ENCODE measurements around the gene PLA2G15.

The PLA2G15 gene

GRCh38 chr16:68230956-68231355, 14.2 kb upstream of the PLA2G15 start:
- TF ChIP-seq SIN3A (IDR thresholded peaks at IDR 0.05; ENCODE audit: borderline replicate concordance, insufficient read depth, low read length), result no peak
- TF ChIP-seq FOXP2 (optimal IDR thresholded peaks at IDR 0.05; ENCODE audit: borderline replicate concordance, extremely low read depth, extremely low read length, insufficient read depth), result no peak
- TF ChIP-seq REST (IDR thresholded peaks at IDR 0.05; ENCODE audit: insufficient read depth in 1 of 2, low read depth in 2 of 2, low read length in 2 of 2), result no peak
- no peak for TF ChIP-seq POLR2AphosphoS5 (IDR thresholded peaks at IDR 0.05; ENCODE audit: low read depth, low read length)
- TF ChIP-seq TAF1 (IDR thresholded peaks at IDR 0.05; ENCODE audit: borderline replicate concordance, insufficient read depth, low read length), result no peak

- TF ChIP-seq TAF1 (IDR thresholded peaks at IDR 0.05; ENCODE audit: borderline replicate concordance, insufficient read depth, low read length) (no peak), REST (IDR thresholded peaks at IDR 0.05; ENCODE audit: insufficient read depth in 1 of 2, low read depth in 2 of 2, low read length in 2 of 2) (no peak), SIN3A (IDR thresholded peaks at IDR 0.05; ENCODE audit: borderline replicate concordance, insufficient read depth, low read length) (no peak), POLR2AphosphoS5 (IDR thresholded peaks at IDR 0.05; ENCODE audit: low read depth, low read length) (no peak), FOXP2 (optimal IDR thresholded peaks at IDR 0.05; ENCODE audit: borderline replicate concordance, extremely low read depth, extremely low read length, insufficient read depth) (no peak)
These were observed 13.6 kb upstream of the PLA2G15 start for GRCh38 chr16:68231384-68232136.

DNA sequence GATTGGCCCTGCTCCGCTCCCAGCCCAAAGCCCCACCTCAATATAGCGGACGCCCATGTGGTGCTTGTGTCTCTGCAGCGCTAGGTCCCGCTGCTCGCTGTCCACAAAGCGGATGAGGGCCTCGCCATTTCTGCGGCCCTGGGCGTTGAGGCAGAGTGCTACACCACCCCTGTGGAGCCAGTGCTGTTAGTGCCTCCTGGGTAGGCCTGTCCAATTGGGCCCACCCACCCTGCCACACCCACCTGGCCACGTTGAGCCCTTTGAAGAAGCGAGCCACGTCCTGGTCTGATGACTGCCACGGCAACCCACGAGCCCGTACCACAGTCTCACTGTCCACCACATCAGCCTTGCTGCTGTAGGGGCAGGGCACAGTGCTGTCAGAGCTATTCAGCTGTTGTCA, 12.8 kb upstream of the PLA2G15 start:
- TF ChIP-seq REST (IDR thresholded peaks at IDR 0.05; ENCODE audit: insufficient read depth in 1 of 2, low read depth in 2 of 2, low read length in 2 of 2) (no peak), FOXP2 (optimal IDR thresholded peaks at IDR 0.05; ENCODE audit: borderline replicate concordance, extremely low read depth, extremely low read length, insufficient read depth) (no peak), SIN3A (IDR thresholded peaks at IDR 0.05; ENCODE audit: borderline replicate concordance, insufficient read depth, low read length) (no peak), TAF1 (IDR thresholded peaks at IDR 0.05; ENCODE audit: borderline replicate concordance, insufficient read depth, low read length) (no peak), POLR2AphosphoS5 (IDR thresholded peaks at IDR 0.05; ENCODE audit: low read depth, low read length) (no peak)

DNA sequence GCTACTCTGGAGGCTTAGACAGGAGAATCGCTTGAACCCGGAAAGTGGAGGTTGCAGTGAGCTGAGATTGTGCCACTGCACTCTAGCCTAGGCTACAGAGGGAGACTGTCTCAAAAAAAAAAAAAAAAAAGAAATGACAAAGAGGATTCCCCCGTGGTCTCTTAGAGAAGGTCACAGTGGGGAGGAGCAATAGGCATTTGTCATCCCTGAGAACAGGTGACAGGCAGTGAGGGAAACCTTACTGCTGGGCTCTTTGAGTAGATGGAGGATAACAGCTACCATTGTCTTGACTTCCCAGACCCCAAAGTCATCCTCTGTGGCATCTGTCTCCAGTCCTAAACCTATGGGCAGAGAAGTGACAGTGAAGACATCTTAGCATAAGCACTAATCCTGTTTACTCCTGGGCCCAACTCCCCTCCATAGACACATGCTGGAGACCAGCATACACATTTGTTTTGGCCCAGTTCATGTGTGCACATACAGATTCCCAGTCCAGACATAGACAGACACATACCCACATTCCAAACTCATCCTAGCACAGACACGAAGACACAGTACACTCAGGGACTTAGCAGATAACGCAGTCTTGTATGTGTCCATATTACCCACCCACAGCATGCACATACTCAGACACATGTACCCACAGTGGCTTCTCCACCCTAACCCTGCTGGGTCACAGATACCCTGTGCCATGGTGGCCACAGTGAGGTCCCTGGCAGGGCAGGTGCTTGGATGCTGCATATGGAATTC, 11.9 kb upstream of the PLA2G15 start:
- TF ChIP-seq POLR2AphosphoS5 (IDR thresholded peaks at IDR 0.05; ENCODE audit: low read depth, low read length) (no peak), FOXP2 (optimal IDR thresholded peaks at IDR 0.05; ENCODE audit: borderline replicate concordance, extremely low read depth, extremely low read length, insufficient read depth) (no peak)

DNA sequence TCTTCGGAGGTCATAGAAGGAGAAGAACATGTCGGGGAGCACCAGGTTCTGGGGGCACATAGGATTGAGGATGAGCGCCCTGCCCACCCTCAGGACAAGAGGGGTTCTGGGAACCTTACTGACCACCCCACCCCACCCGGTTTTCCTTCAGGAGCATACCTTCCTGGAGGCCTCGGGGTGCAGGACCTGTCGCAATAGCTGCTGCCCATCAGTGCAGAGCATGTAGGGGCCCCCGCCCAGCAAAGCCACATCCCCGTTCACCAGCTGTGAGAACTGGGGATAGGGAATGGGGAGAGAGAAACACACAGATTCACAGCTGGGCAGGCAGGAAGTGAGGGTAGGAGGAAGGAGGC, 11.4 kb upstream of the PLA2G15 start:
- TF ChIP-seq FOXP2 (optimal IDR thresholded peaks at IDR 0.05; ENCODE audit: borderline replicate concordance, extremely low read depth, extremely low read length, insufficient read depth) (no peak), REST (IDR thresholded peaks at IDR 0.05; ENCODE audit: insufficient read depth in 1 of 2, low read depth in 2 of 2, low read length in 2 of 2) (no peak), POLR2AphosphoS5 (IDR thresholded peaks at IDR 0.05; ENCODE audit: low read depth, low read length) (no peak), TAF1 (IDR thresholded peaks at IDR 0.05; ENCODE audit: borderline replicate concordance, insufficient read depth, low read length) (no peak), SIN3A (IDR thresholded peaks at IDR 0.05; ENCODE audit: borderline replicate concordance, insufficient read depth, low read length) (no peak)
